ENCODE data around the gene ARPC4. TPM values are rescaled to one million over a fixed set of nuclear protein-coding genes. Genes with fewer than 3 reads are reported as not detected.

Gene ARPC4
- total and polyA plus RNA-seq, 2 donors (not counting 3 experiments of a cell fraction or from before 2014, with no cell fraction given) = 181 to 197 TPM

DNA sequence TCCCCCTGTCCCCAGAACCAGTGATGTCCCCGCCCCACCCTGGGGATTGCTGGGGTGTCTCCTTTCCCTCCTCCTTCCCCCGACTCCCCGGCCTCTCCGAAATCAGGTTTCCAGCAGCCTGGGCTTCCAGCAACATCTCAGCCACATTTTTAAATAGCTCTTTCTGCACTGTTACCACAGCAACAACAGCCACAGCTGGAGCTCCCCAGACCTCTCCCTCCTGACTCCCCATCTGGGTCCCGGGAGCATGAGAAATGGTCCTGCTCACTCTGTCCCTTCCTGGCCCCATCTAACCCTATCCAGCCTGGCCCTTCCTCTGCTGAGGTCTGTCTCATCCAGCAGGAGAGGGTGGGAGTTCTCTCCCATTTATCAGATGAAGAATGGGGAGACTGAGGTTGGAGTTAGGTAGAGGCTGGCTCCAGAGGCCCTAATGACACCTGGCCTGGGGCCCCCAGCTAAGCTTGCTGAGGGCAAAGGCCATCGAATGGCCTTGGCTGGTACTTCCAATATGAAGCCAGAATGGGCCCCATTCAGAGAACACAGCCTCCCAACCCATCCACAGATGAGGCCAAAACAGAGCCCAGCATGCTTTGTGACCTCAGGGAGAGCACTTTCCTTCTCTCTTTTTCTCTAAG lies 24.6 kb upstream of the ARPC4 start:
- H3K9ac ChIP-seq (replicated peaks; ENCODE audit: extremely low read depth, insufficient read depth, low read length) = no peak overlapping the region
- ChIA-PET CTCF (interaction anchor here (1.6 kb wide), 1 partner anchor 13 kb away, joined by 5 read pairs; no protein-coding TSS in a partner anchor), POLR2A (no interaction called here)
- intact Hi-C loops (cut with micrococcal nuclease) (no loop called here), dilution Hi-C loops (cut with MboI; ENCODE audit: extremely low pct_ligation_motif_present, low sequenced_read_pairs) (no loop called here)
- FAIRE-seq = no peak
- H3K4me1 ChIP-seq (ENCODE audit: control insufficient read depth, extremely low read depth, insufficient read depth, low read length) = peaks cover 18% of the 10 kb centered on the region
- no peaks in the 10 kb centered on the region for H3K9me3 ChIP-seq (replicated peaks; ENCODE audit: control insufficient read depth, insufficient read depth, low read length)
- no peaks in the 10 kb centered on the region for H3K27me3 ChIP-seq (ENCODE audit: control insufficient read depth in 2 of 2, insufficient read depth in 2 of 2, low read length in 2 of 2)
- no peak overlapping the region for H3K4me2 ChIP-seq (ENCODE audit: insufficient read depth, low read length)
- H3K4me3 ChIP-seq (replicated peaks in 1 of 3; ENCODE audit: insufficient read depth in 1 of 3, low read depth in 1 of 3, low read length in 3 of 3) = no peak overlapping the region
- no peaks in the 10 kb centered on the region for H3K9me1 ChIP-seq (replicated peaks; ENCODE audit: control insufficient read depth, extremely low read depth, insufficient read depth, low read length)
- peaks cover 6% of the 10 kb centered on the region for H3K79me2 ChIP-seq (ENCODE audit: control insufficient read depth, insufficient read depth, low read length)
- H2AFZ ChIP-seq (ENCODE audit: low read depth, low read length) = no peak overlapping the region
- no peak overlapping the region for H3K27ac ChIP-seq (ENCODE audit: insufficient read depth, low read depth, low read length)
- no TSS peak for BruUV-seq (replicated peaks)
- no peaks in the 10 kb centered on the region for H4K20me1 ChIP-seq (replicated peaks; ENCODE audit: control insufficient read depth, extremely low read depth, insufficient read depth, low read length)
- H3K36me3 ChIP-seq (ENCODE audit: control insufficient read depth in 2 of 2, extremely low read depth in 1 of 2, insufficient read depth in 2 of 2, low read length in 2 of 2) = peaks cover 0 to 2% of the 10 kb centered on the region in 2 experiments
- no peak for TF ChIP-seq MYC (IDR thresholded peaks at IDR 0.05; ENCODE audit: low read depth, low read length)
- no peak for TF ChIP-seq POLR2AphosphoS5 (IDR thresholded peaks at IDR 0.05; ENCODE audit: insufficient read depth, low read depth, low read length)
- TF ChIP-seq GATA2 (IDR thresholded peaks at IDR 0.05; ENCODE audit: insufficient read depth, insufficient read length, low read depth, low read length) = no peak
- TF ChIP-seq, protein P1, sequence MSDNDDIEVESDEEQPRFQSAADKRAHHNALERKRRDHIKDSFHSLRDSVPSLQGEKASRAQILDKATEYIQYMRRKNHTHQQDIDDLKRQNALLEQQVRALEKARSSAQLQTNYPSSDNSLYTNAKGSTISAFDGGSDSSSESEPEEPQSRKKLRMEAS (IDR thresholded peaks at IDR 0.05; ENCODE audit: insufficient read depth, insufficient read length) = no peak
- no peak for TF ChIP-seq JUN (IDR thresholded peaks at IDR 0.05; ENCODE audit: borderline replicate concordance, insufficient read depth, insufficient read length, low read depth)
- TF ChIP-seq POLR2A (IDR thresholded peaks at IDR 0.05; ENCODE audit: low read depth, low read length) = no peak
- no peak for TF ChIP-seq FOS (IDR thresholded peaks at IDR 0.05; ENCODE audit: borderline replicate concordance, insufficient read depth, low read length)
- TF ChIP-seq, protein P2, sequence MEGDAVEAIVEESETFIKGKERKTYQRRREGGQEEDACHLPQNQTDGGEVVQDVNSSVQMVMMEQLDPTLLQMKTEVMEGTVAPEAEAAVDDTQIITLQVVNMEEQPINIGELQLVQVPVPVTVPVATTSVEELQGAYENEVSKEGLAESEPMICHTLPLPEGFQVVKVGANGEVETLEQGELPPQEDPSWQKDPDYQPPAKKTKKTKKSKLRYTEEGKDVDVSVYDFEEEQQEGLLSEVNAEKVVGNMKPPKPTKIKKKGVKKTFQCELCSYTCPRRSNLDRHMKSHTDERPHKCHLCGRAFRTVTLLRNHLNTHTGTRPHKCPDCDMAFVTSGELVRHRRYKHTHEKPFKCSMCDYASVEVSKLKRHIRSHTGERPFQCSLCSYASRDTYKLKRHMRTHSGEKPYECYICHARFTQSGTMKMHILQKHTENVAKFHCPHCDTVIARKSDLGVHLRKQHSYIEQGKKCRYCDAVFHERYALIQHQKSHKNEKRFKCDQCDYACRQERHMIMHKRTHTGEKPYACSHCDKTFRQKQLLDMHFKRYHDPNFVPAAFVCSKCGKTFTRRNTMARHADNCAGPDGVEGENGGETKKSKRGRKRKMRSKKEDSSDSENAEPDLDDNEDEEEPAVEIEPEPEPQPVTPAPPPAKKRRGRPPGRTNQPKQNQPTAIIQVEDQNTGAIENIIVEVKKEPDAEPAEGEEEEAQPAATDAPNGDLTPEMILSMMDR (IDR thresholded peaks at IDR 0.05; ENCODE audit: extremely low read depth in 1 of 2, insufficient read depth in 1 of 2, low read depth in 1 of 2, low read length in 2 of 2) = no peak
- TF ChIP-seq EZH2 (IDR thresholded peaks at IDR 0.05; ENCODE audit: borderline replicate concordance, low read depth, low read length, severe bottlenecking) = no peak
- no peak for DNase-seq (ENCODE audit: low read depth, low spot score)
